Neural crest cell (in vitro differentiated cells): Measurements from ENCODE around the gene SRC. TPM values are rescaled to one million over a fixed set of nuclear protein-coding genes. Genes with fewer than 3 reads are reported as not detected.
A peak's percentile ranks its signal among the peaks of the same experiment; 100 is the strongest.

Source experiments
- DNase-seq: peaks from one replicate; pipeline ENCODE4 v3.0.0; 2021; ENCODE audit warnings: low read depth, mixed read lengths, low spot score
- H3K27ac Mint-ChIP-seq: one replicate; pipeline ENCODE4 v1.8.0; 2021; ENCODE audit warnings: mild to moderate bottlenecking, mixed read lengths; ENCODE audit not compliant: unreplicated experiment
- H3K27me3 Mint-ChIP-seq: 2 replicates; pipeline ENCODE4 v1.8.0; 2021; ENCODE audit warnings: low read depth, mild to moderate bottlenecking, mixed read lengths
- H3K36me3 Mint-ChIP-seq: 2 replicates; pipeline ENCODE4 v1.8.0; 2021; ENCODE audit warnings: low read depth, mild to moderate bottlenecking, mixed read lengths
- H3K4me1 Mint-ChIP-seq: 2 replicates; pipeline ENCODE4 v1.8.0; 2021; ENCODE audit warnings: mixed read lengths
- H3K4me3 Mint-ChIP-seq: one replicate; pipeline ENCODE4 v1.8.0; 2021; ENCODE audit warnings: mild to moderate bottlenecking, mixed read lengths
- H3K9me3 Mint-ChIP-seq: 2 replicates; pipeline ENCODE4 v1.8.0; 2021; ENCODE audit warnings: mixed read lengths
- total RNA-seq: library from RNA; stranded (reverse); gene quantifications from 2 replicates; pipeline ENCODE4 v1.2.1, GENCODE V29; 2021
- TF ChIP-seq, protein P1 (sequence below): fragments of 200-600 bp; sonication (generic); conservative IDR thresholded peaks from 2 replicates; pipeline ENCODE4 v1.5.0; 2021; ENCODE audit warnings: antibody characterized with exemption, mild to moderate bottlenecking

SRC gene
- total RNA-seq, 1 donor from 2014 or later: 58.6 TPM

GRCh38 chr20:37407573-37408002 is 61.6 kb downstream of the SRC start:
- TF ChIP-seq, protein P1, sequence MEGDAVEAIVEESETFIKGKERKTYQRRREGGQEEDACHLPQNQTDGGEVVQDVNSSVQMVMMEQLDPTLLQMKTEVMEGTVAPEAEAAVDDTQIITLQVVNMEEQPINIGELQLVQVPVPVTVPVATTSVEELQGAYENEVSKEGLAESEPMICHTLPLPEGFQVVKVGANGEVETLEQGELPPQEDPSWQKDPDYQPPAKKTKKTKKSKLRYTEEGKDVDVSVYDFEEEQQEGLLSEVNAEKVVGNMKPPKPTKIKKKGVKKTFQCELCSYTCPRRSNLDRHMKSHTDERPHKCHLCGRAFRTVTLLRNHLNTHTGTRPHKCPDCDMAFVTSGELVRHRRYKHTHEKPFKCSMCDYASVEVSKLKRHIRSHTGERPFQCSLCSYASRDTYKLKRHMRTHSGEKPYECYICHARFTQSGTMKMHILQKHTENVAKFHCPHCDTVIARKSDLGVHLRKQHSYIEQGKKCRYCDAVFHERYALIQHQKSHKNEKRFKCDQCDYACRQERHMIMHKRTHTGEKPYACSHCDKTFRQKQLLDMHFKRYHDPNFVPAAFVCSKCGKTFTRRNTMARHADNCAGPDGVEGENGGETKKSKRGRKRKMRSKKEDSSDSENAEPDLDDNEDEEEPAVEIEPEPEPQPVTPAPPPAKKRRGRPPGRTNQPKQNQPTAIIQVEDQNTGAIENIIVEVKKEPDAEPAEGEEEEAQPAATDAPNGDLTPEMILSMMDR: no peak
- Mint-ChIP-seq H3K9me3 (no peaks in the 10 kb centered on the region), H3K36me3 (peaks cover 2% of the 10 kb centered on the region), H3K27ac (peak overlapping the region; percentile 76), H3K4me1 (peaks cover 50% of the 10 kb centered on the region), H3K4me3 (peak overlapping the region; percentile 52), H3K27me3 (peaks cover 12% of the 10 kb centered on the region)
- DNase-seq: no peak

GRCh38 chr20:37408302-37409193 is 62.6 kb downstream of the SRC start:
- Mint-ChIP-seq H3K27ac (peak overlapping the region; percentile 92), H3K4me1 (peaks cover 51% of the 10 kb centered on the region), H3K4me3 (peak overlapping the region; percentile 58), H3K36me3 (no peaks in the 10 kb centered on the region), H3K9me3 (no peaks in the 10 kb centered on the region), H3K27me3 (peaks cover 12% of the 10 kb centered on the region)
- TF ChIP-seq, protein P1: no peak
- DNase-seq: no peak

DNA sequence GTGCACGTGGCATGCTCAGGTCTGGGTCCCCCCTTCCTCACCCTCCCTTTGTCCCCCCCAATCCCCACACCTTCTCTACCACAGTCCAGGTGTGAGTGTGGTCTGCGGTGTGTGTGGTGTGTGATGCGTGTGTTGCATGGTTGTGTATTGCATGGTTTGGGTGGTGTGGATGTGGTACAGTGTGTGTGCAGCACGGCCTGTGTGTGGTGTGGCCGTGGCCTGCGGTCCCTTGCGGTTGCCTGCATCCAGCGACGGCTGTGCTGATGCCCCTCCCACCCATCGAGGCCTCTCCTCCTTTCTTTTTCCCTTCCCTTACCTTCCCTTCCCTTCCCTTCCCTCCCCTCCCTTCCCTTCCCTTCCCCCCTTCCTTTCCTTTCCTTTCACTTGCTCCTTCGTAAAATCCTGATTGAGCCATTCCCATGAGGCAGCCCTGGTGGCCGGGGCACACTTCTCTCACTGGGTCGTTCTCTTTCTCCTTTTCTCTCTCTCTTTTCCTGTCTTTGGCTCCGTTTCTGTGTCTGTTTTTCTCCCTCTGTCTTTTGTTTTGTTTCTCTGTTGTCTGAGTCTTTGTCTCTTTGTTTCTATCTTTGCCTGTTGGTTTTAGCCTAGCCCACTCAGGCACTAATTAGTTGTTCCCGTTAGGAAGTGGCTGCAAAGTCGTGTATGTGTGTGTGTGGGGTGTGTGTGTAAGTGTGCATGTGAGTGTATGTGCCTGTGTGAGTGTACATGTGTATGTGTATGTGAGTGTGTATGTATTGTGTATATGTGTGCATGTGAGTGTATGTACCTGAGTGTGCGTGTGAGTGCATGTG is 65.7 kb downstream of the SRC start:
- Mint-ChIP-seq H3K4me1 (peaks cover 55% of the 10 kb centered on the region), H3K27ac (no peak overlapping the region), H3K36me3 (no peaks in the 10 kb centered on the region), H3K4me3 (no peak overlapping the region), H3K27me3 (peaks cover 17% of the 10 kb centered on the region), H3K9me3 (no peaks in the 10 kb centered on the region)
- DNase-seq: no peak
- TF ChIP-seq, protein P1: no peak

DNA sequence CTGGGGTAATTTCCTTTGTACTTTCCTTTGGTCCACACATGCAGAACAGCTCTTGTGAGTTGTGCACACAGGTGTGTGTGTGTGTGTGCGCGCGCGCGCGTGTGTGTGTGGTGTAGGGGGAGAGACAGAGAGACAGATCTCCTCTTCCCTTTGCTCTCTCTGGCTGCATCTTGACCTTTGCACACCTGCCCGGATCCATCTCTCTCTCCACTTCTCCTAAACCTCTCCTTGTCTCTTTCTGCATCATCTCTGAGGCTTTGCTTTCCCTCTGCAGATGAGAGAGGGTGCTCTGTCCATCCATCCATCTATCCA is 67.0 kb downstream of the SRC start:
- TF ChIP-seq, protein P1: no peak
- no peak overlapping the region for H3K4me3 Mint-ChIP-seq
- no peaks in the 10 kb centered on the region for H3K36me3 Mint-ChIP-seq
- H3K4me1 Mint-ChIP-seq: peaks cover 47% of the 10 kb centered on the region
- no peak for DNase-seq
- H3K9me3 Mint-ChIP-seq: no peaks in the 10 kb centered on the region
- H3K27ac Mint-ChIP-seq: no peak overlapping the region
- peaks cover 14% of the 10 kb centered on the region for H3K27me3 Mint-ChIP-seq

DNA sequence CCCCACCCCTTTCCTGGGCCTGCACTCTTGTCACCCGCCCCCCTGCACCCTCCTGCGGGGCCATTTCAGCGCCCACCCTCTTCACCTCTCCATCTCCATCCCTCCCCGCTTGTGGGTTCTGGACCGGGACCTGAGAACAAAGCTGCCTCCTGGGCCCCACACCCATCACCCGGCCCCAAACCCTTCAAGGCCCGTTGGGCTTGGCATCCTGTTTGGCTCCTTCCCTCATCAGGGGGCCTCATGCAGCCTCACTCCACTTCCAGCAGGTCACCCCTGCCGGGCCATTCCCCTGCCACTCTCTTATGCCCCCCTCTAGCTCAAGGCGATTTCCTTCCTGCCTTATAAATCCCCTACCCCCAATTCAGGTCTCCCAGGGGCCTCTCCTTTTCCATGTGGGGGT is 67.4 kb downstream of the SRC start:
- no peak for DNase-seq
- Mint-ChIP-seq H3K4me1 (peaks cover 43% of the 10 kb centered on the region), H3K27me3 (peaks cover 12% of the 10 kb centered on the region), H3K36me3 (no peaks in the 10 kb centered on the region), H3K4me3 (no peak overlapping the region), H3K9me3 (no peaks in the 10 kb centered on the region), H3K27ac (no peak overlapping the region)
- TF ChIP-seq, protein P1: no peak
